ENCODE measurements around the gene PP2D1. TPM values are rescaled to one million over a fixed set of nuclear protein-coding genes. Genes with fewer than 3 reads are reported as not detected.
A peak's percentile ranks its signal among the peaks of the same experiment; 100 is the strongest.

Gene PP2D1
- total RNA-seq, 2 experiments from 2014 or later: not detected

- POLR2A ChIA-PET: no interaction called here
- no peaks in the 10 kb centered on the region for H3K9me3 Mint-ChIP-seq
- CTCF ChIA-PET: no interaction called here
- no peaks in the 10 kb centered on the region for H3K27me3 Mint-ChIP-seq
- H3K27ac Mint-ChIP-seq: no peak overlapping the region
- no peak for DNase-seq
- H3K4me3 Mint-ChIP-seq: no peak overlapping the region
- H3K4me1 Mint-ChIP-seq: peaks cover 50% of the 10 kb centered on the region
- peaks cover 33% of the 10 kb centered on the region for H3K36me3 Mint-ChIP-seq (ENCODE audit: low read depth)
Observed at GRCh38 chr3:19950316-19950715, 61.7 kb downstream of the PP2D1 start.

DNA sequence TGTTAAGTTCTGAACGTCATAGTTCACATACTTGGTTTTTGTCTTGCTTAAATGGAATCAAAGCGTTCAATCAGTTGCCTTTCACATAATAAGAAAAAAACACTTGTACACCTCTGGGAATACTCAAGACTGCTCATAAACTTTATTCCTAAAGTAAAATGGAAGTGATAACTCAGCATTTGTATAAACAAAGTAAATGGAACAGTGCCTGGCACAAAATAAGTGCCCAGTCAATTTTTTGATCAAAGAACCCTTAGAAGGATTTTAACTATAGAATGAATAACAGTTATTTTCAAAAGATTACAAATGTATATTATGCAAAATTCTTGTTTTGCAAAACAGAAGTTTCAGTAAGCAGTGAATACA is 63.9 kb downstream of the PP2D1 start:
- H3K27ac Mint-ChIP-seq: peak overlapping the region; percentile 99
- peaks cover 27% of the 10 kb centered on the region for H3K36me3 Mint-ChIP-seq (ENCODE audit: low read depth)
- H3K4me3 Mint-ChIP-seq: peak overlapping the region; percentile 98
- POLR2A ChIA-PET: no interaction called here
- H3K4me1 Mint-ChIP-seq: peaks cover 50% of the 10 kb centered on the region
- CTCF ChIA-PET: interaction anchor here (0.9 kb wide), 1 partner anchor 9 kb away, joined by 3 read pairs; no protein-coding TSS in a partner anchor
- no peak for DNase-seq
- H3K9me3 Mint-ChIP-seq: no peaks in the 10 kb centered on the region
- H3K27me3 Mint-ChIP-seq: no peaks in the 10 kb centered on the region

DNA sequence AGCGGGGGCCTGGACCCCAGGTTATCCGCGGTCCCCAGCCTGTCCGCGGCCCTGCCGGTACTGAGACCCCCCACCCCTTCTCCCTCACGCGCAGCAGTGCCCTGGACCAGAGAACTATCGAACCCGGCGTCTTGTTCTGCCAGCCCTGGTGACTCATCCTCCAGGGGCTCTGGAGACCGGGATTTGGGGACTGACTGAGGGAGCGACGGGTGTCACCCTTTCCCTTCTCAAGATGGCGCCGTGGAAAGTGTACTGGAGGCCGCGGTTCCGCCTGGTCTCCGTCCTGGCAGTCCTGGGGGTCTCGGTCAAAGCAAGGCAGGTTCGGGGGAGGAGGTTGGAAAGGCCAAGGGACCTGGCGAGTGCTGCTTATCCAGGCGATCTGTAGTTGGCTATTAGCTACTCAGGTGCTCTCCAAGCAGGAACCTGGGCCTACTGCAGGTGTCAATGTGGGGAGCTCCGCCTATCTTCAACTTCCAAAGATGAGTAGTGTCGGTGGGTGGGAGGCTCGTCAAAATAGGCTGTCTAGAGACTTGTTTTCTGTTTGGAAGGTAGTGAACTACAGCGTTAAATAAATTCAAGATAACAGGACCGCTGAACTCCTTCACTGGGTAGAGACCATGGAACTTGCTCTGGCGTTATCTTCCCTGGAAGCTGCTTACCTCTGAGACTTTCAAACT is 64.4 kb downstream of the PP2D1 start:
- H3K4me3 Mint-ChIP-seq: peak overlapping the region; percentile 98
- H3K27me3 Mint-ChIP-seq: no peaks in the 10 kb centered on the region
- peak overlapping the region; percentile 99 for H3K27ac Mint-ChIP-seq
- ChIA-PET POLR2A (no interaction called here), CTCF (interaction anchor here (0.9 kb wide), 1 partner anchor 9 kb away, joined by 3 read pairs; no protein-coding TSS in a partner anchor)
- H3K36me3 Mint-ChIP-seq (ENCODE audit: low read depth): peaks cover 25% of the 10 kb centered on the region
- peaks cover 47% of the 10 kb centered on the region for H3K4me1 Mint-ChIP-seq
- peak; percentile 50 for DNase-seq
- no peaks in the 10 kb centered on the region for H3K9me3 Mint-ChIP-seq

GRCh38 chr3:19946832-19947548 is 65.1 kb downstream of the PP2D1 start, which contains the start of gene RAB5A:
TSS of gene RAB5A (plus strand) at chr3:19947097. CDS start at chr3:19950899, 3,802 bp downstream.
- H3K36me3 Mint-ChIP-seq (ENCODE audit: low read depth): peaks cover 20% of the 10 kb centered on the region
- H3K9me3 Mint-ChIP-seq: no peaks in the 10 kb centered on the region
- no peaks in the 10 kb centered on the region for H3K27me3 Mint-ChIP-seq
- H3K27ac Mint-ChIP-seq: peak within 1 kb of the TSS; percentile 99
- peak within 1 kb of the TSS; percentile 98 for H3K4me3 Mint-ChIP-seq
- H3K4me1 Mint-ChIP-seq: peaks cover 47% of the 10 kb centered on the region
- ChIA-PET CTCF (interaction anchor here (0.9 kb wide), 1 partner anchor 10 kb away, joined by 3 read pairs; no protein-coding TSS in a partner anchor), POLR2A (no interaction called here)
- DNase-seq: peak; percentile 98

- H3K27me3 Mint-ChIP-seq: no peaks in the 10 kb centered on the region
- ChIA-PET POLR2A (no interaction called here), CTCF (interaction anchor here (0.8 to 1.3 kb wide), 2 partner anchors 9 to 21 kb away, joined by 3 to 4 read pairs; no protein-coding TSS in a partner anchor)
- H3K4me3 Mint-ChIP-seq: peak overlapping the region; percentile 98
- peak overlapping the region; percentile 99 for H3K27ac Mint-ChIP-seq
- DNase-seq: no peak
- peaks cover 14% of the 10 kb centered on the region for H3K36me3 Mint-ChIP-seq (ENCODE audit: low read depth)
- no peaks in the 10 kb centered on the region for H3K9me3 Mint-ChIP-seq
- H3K4me1 Mint-ChIP-seq: peaks cover 41% of the 10 kb centered on the region
Observed at GRCh38 chr3:19945969-19946831, 65.9 kb downstream of the PP2D1 start.

GRCh38 chr3:19945534-19945933 is 66.5 kb downstream of the PP2D1 start:
- no peak for DNase-seq
- peaks cover 10% of the 10 kb centered on the region for H3K36me3 Mint-ChIP-seq (ENCODE audit: low read depth)
- CTCF ChIA-PET: interaction anchor here (0.8 to 1.3 kb wide), 2 partner anchors 8 to 20 kb away, joined by 3 to 4 read pairs; no protein-coding TSS in a partner anchor
- H3K27ac Mint-ChIP-seq: peak overlapping the region; percentile 99
- peak overlapping the region; percentile 98 for H3K4me3 Mint-ChIP-seq
- no peaks in the 10 kb centered on the region for H3K9me3 Mint-ChIP-seq
- H3K27me3 Mint-ChIP-seq: no peaks in the 10 kb centered on the region
- H3K4me1 Mint-ChIP-seq: peaks cover 37% of the 10 kb centered on the region
- POLR2A ChIA-PET: no interaction called here

GRCh38 chr3:19940643-19941042 is 71.4 kb downstream of the PP2D1 start:
- ChIA-PET CTCF (no interaction called here), POLR2A (no interaction called here)
- H3K4me1 Mint-ChIP-seq: peaks cover 14% of the 10 kb centered on the region
- no peak overlapping the region for H3K27ac Mint-ChIP-seq
- peaks cover 5% of the 10 kb centered on the region for H3K9me3 Mint-ChIP-seq
- H3K36me3 Mint-ChIP-seq (ENCODE audit: low read depth): peaks cover 6% of the 10 kb centered on the region
- no peak for DNase-seq
- H3K27me3 Mint-ChIP-seq: no peaks in the 10 kb centered on the region
- no peak overlapping the region for H3K4me3 Mint-ChIP-seq

GRCh38 chr3:19938295-19938627 is 73.8 kb downstream of the PP2D1 start:
- POLR2A ChIA-PET: no interaction called here
- Mint-ChIP-seq H3K36me3 (ENCODE audit: low read depth) (peaks cover 2% of the 10 kb centered on the region), H3K27me3 (peaks cover 5% of the 10 kb centered on the region), H3K27ac (no peak overlapping the region), H3K4me3 (no peak overlapping the region), H3K4me1 (peaks cover 16% of the 10 kb centered on the region), H3K9me3 (peaks cover 5% of the 10 kb centered on the region)
- CTCF ChIA-PET: interaction anchor here (1.1 kb wide), 1 partner anchor 11 kb away, joined by 4 read pairs; no protein-coding TSS in a partner anchor
- no peak for DNase-seq

- Mint-ChIP-seq H3K36me3 (ENCODE audit: low read depth) (peaks cover 2% of the 10 kb centered on the region), H3K4me3 (no peak overlapping the region), H3K9me3 (peaks cover 5% of the 10 kb centered on the region), H3K27ac (no peak overlapping the region), H3K27me3 (peaks cover 6% of the 10 kb centered on the region), H3K4me1 (peaks cover 16% of the 10 kb centered on the region)
- ChIA-PET CTCF (interaction anchor here (0.6 to 1.1 kb wide), 6 partner anchors 8 to 115 kb away, joined by 3 to 5 read pairs (median 4); no protein-coding TSS in a partner anchor), POLR2A (no interaction called here)
- DNase-seq: no peak
Observed at GRCh38 chr3:19937459-19938294, 74.4 kb downstream of the PP2D1 start.

Other genes starting within 250 kb of the PP2D1 start
- 1 to 10 TPM in 1 of 2 experiments, under 1 TPM in 1; 0.33 to 1.1 TPM for gene EFHB, start 78.0 kb downstream of the PP2D1 start, total RNA-seq
- 10 to 100 TPM; 43.5 to 48.0 TPM for gene RAB5A, start 65.2 kb downstream of the PP2D1 start, total RNA-seq
- 10 to 100 TPM; 84.5 to 91.3 TPM for gene KAT2B, start 28.2 kb upstream of the PP2D1 start, total RNA-seq
- 10 to 100 TPM; 35.6 to 42.4 TPM for gene SGO1, start 173.9 kb upstream of the PP2D1 start, total RNA-seq